GM19324 (cell line): Measurements from ENCODE around the gene C11orf68.
"Not testable (repeated sequence)": the region's sequence is repeated elsewhere in the genome, so short reads cannot be mapped to it uniquely, and the experiment has no call there.

ENCODE experiments used
- ATAC-seq: cut with Tn5 transposase; IDR thresholded peaks from one replicate; pipeline ENCODE4 v1.9.1; 2021; ENCODE audit warnings: mild to moderate bottlenecking, moderate library complexity; ENCODE audit not compliant: unreplicated experiment, low FRiP score

Gene C11orf68

DNA sequence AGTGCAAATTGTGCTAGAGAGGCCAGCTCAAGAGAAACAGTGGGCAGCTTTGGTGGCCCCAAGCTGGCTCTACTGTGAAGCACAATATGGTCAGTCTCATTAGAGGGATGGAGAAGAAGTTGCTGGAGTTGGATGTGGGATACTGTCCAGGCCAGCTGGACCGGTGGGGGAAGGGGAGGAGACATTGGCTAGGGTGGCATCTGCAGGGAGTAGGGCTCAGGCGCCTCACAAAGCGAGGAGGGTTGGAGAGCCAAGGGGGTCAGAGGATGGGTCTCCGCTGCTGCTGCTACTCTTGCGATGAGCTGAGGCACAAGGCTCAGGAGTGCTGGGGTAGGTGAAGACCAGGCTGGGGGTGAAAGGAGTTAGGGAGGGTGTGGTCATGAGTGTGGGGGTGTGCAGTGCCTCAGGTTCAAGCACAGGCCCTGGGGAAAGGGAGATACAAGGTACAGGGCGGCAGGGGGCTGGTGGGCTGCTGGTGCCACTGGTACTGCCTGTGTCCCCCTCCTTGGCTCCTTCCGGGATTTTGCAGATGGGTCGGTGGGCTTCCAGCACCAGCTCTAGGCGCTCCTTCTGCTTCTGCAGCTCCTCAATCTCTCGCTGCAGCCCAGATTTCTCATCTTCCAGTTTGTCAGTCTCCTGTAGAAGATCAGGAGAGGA lies 26.1 kb downstream of the C11orf68 start:
- ATAC-seq = no peak

- ATAC-seq = not testable (repeated sequence)
These were observed 26.7 kb downstream of the C11orf68 start for GRCh38 chr11:65892137-65892540.

- ATAC-seq = no peak
These were observed 27.4 kb downstream of the C11orf68 start for GRCh38 chr11:65891219-65892136.

GRCh38 chr11:65890324-65891218 lies 28.3 kb downstream of the C11orf68 start, which contains the start of gene CCDC85B:
Gene CCDC85B, plus strand, starts transcription at chr11:65890673. Its CDS starts 111 bp downstream, at chr11:65890784.
- ATAC-seq = peak; percentile 67

- peak; percentile 53 for ATAC-seq
These were observed 30.6 kb downstream of the C11orf68 start, which contains the start of gene FIBP for GRCh38 chr11:65888163-65888814. Gene FIBP, minus strand, starts transcription at chr11:65888471. Its CDS starts 53 bp downstream, at chr11:65888418.

- no peak for ATAC-seq
These were observed 31.1 kb downstream of the C11orf68 start for GRCh38 chr11:65887723-65888162.

GRCh38 chr11:65886826-65887722 lies 31.8 kb downstream of the C11orf68 start:
- no peak for ATAC-seq

- ATAC-seq = no peak
These were observed 32.9 kb downstream of the C11orf68 start for GRCh38 chr11:65885808-65886536.

DNA sequence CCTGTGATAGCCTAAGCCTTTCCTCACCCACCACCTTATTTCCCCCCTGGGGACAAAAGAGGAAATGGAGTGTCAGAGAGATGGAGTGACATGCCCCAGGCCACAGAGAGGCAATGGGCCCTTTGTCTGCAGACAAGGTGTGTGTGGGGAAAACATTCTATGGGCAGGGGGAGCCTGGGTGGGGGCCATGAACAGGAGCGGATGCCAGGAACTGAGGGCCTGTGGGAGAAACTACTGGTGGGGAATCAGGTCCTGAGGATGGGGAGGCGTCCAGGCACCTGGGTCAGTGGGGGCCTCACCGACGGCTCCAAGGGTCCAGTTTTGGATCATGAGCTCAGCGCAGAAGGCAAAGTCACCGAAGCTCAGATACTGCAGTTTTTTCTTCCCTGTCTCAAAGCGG lies 33.6 kb downstream of the C11orf68 start:
- no peak for ATAC-seq

DNA sequence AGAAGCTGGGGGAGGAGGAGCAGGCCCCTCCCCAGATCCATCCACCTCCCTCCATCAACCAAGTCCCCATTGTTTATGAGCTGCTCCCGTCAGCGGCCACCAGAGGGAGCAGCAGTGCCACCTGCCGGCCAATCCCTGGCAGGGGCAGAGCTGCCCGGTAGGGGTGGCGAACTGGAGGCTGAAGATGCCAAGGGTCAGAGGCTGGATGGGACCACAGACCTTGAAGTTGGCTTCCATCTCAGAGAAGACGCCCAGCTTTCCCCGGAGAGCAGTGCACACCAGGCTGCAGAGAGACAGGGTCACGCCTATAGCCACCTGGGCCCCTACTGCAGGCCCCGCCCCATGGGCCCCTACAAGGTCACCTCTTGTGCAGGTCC lies 34.2 kb downstream of the C11orf68 start:
- no peak for ATAC-seq

GRCh38 chr11:65883786-65884715 lies 34.8 kb downstream of the C11orf68 start:
- ATAC-seq = no peak

DNA sequence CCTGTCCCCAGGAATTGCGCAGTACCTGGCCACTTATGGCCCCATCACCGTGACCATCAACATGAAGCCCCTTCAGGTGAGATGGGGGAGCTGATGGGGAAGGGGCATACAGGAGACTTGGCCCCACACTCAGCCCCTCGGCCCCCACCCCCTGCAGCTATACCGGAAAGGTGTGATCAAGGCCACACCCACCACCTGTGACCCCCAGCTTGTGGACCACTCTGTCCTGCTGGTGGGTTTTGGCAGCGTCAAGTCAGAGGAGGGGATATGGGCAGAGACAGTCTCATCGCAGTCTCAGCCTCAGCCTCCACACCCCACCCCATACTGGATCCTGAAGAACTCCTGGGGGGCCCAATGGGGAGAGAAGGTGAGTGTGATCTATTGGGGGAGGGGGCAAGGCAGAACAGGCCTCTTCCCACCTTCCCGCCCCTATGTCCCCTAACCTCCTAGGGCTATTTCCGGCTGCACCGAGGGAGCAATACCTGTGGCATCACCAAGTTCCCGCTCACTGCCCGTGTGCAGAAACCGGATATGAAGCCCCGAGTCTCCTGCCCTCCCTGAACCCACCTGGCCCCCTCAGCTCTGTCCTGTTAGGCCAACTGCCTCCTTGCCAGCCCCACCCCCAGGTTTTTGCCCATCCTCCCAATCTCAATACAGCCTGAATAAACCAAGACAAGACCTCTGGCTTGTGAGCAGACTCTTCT lies 35.7 kb downstream of the C11orf68 start:
- no peak for ATAC-seq

DNA sequence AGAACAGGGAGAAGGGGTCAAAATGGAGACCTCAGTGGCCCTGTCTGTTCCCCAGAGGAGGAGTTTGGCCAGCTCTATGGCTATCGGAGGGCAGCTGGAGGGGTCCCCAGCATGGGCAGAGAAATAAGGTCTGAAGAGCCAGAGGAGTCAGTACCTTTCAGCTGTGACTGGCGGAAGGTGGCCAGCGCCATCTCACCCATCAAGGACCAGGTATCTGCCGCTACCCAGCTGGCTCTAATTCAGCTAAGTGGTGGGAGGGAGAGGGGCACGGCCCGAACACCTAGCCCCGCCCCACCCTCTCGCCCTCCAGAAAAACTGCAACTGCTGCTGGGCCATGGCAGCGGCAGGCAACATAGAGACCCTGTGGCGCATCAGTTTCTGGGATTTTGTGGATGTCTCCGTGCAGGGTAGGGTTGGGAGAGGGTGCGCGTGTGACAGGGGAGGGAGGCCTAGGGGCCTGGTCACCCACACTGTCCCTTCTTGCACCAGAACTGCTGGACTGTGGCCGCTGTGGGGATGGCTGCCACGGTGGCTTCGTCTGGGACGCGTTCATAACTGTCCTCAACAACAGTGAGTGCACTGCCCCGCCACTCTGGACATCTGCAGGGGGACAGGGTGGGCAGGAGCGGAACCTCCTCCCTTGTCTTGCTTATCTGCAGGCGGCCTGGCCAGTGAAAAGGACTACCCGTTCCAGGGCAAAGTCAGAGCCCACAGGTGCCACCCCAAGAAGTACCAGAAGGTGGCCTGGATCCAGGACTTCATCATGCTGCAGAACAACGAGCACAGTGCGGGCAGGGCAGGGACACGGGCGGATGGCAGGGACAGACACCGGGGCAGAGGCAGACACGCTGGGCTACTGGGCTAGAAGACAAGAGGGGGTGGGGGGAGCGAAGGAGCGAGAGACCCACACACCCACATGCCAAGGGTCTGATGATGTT lies 36.5 kb downstream of the C11orf68 start:
- no peak for ATAC-seq

GRCh38 chr11:65880844-65881421 lies 37.9 kb downstream of the C11orf68 start:
- ATAC-seq = no peak

GRCh38 chr11:65880027-65880426 lies 38.8 kb downstream of the C11orf68 start:
- ATAC-seq = no peak
